Memory B cell (primary cell): Measurements from ENCODE around the gene CNDP2.

Experiments used
- ATAC-seq: fragments of 150-1000 bp; cut with Tn5 transposase; 2 replicates; pipeline ENCODE4 v1.10.0; 2021; ENCODE audit warnings: low read depth, mild to moderate bottlenecking, moderate library complexity
- DNase-seq, 2 donors: peaks; one replicate each; pipeline ENCODE4 v3.0.0; 2022; ENCODE audit warnings: low spot score in 2 of 2
- H3K27ac Mint-ChIP-seq: one replicate; pipeline ENCODE4 v1.8.0; 2022; ENCODE audit warnings: mild to moderate bottlenecking, moderate library complexity, mixed read lengths
- H3K27me3 Mint-ChIP-seq: one replicate; pipeline ENCODE4 v1.8.0; 2022; ENCODE audit warnings: mixed read lengths
- H3K36me3 Mint-ChIP-seq: one replicate; pipeline ENCODE4 v1.8.0; 2022; ENCODE audit warnings: mild to moderate bottlenecking, mixed read lengths
- H3K4me1 Mint-ChIP-seq: one replicate; pipeline ENCODE4 v1.8.0; 2022; ENCODE audit warnings: mixed read lengths
- H3K4me3 Mint-ChIP-seq: one replicate; pipeline ENCODE4 v1.8.0; 2022; ENCODE audit warnings: mild to moderate bottlenecking, moderate library complexity, mixed read lengths
- H3K9me3 Mint-ChIP-seq: one replicate; pipeline ENCODE4 v1.8.0; 2022; ENCODE audit warnings: mixed read lengths

The CNDP2 gene

GRCh38 chr18:74534981-74535649 is 39.0 kb downstream of the CNDP2 start:
- DNase-seq, result no peak
- Mint-ChIP-seq H3K4me1 (no peaks in the 10 kb centered on the region), H3K36me3 (no peaks in the 10 kb centered on the region), H3K27me3 (peaks cover 2% of the 10 kb centered on the region), H3K27ac (no peak overlapping the region), H3K4me3 (no peak overlapping the region), H3K9me3 (no peaks in the 10 kb centered on the region)
- no peak for ATAC-seq

GRCh38 chr18:74539289-74539688 is 43.1 kb downstream of the CNDP2 start:
- Mint-ChIP-seq H3K27ac (no peak overlapping the region), H3K36me3 (no peaks in the 10 kb centered on the region), H3K4me1 (no peaks in the 10 kb centered on the region), H3K9me3 (no peaks in the 10 kb centered on the region), H3K27me3 (peaks cover 6% of the 10 kb centered on the region), H3K4me3 (no peak overlapping the region)
- ATAC-seq, result no peak
- DNase-seq, result no peak

- Mint-ChIP-seq H3K27ac (no peak overlapping the region), H3K4me3 (no peak overlapping the region), H3K27me3 (peaks cover 8% of the 10 kb centered on the region), H3K9me3 (no peaks in the 10 kb centered on the region), H3K4me1 (no peaks in the 10 kb centered on the region), H3K36me3 (no peaks in the 10 kb centered on the region)
- DNase-seq (no peak), ATAC-seq (no peak)
Observed at GRCh38 chr18:74540652-74541421, 44.7 kb downstream of the CNDP2 start.

GRCh38 chr18:74541703-74542555 is 45.8 kb downstream of the CNDP2 start:
- H3K9me3 Mint-ChIP-seq, result no peaks in the 10 kb centered on the region
- H3K4me3 Mint-ChIP-seq, result no peak overlapping the region
- DNase-seq (no peak), ATAC-seq (no peak)
- H3K27me3 Mint-ChIP-seq, result peaks cover 7% of the 10 kb centered on the region
- H3K4me1 Mint-ChIP-seq, result no peaks in the 10 kb centered on the region
- no peaks in the 10 kb centered on the region for H3K36me3 Mint-ChIP-seq
- no peak overlapping the region for H3K27ac Mint-ChIP-seq

- Mint-ChIP-seq H3K36me3 (no peaks in the 10 kb centered on the region), H3K4me3 (no peak overlapping the region), H3K4me1 (no peaks in the 10 kb centered on the region), H3K27me3 (peaks cover 7% of the 10 kb centered on the region), H3K27ac (no peak overlapping the region), H3K9me3 (peaks cover 3% of the 10 kb centered on the region)
- DNase-seq, result no peak
- ATAC-seq, result no peak
Observed at GRCh38 chr18:74544898-74545297, 48.7 kb downstream of the CNDP2 start.

- peaks cover 3% of the 10 kb centered on the region for H3K9me3 Mint-ChIP-seq
- DNase-seq (no peak), ATAC-seq (no peak)
- H3K4me3 Mint-ChIP-seq, result no peak overlapping the region
- H3K27ac Mint-ChIP-seq, result no peak overlapping the region
- H3K4me1 Mint-ChIP-seq, result no peaks in the 10 kb centered on the region
- peaks cover 5% of the 10 kb centered on the region for H3K27me3 Mint-ChIP-seq
- no peaks in the 10 kb centered on the region for H3K36me3 Mint-ChIP-seq
Observed at GRCh38 chr18:74546007-74546406, 49.8 kb downstream of the CNDP2 start.

GRCh38 chr18:74546751-74547530 is 50.8 kb downstream of the CNDP2 start:
- ATAC-seq (no peak), DNase-seq (no peak)
- Mint-ChIP-seq H3K27me3 (peaks cover 7% of the 10 kb centered on the region), H3K27ac (no peak overlapping the region), H3K36me3 (no peaks in the 10 kb centered on the region), H3K4me1 (no peaks in the 10 kb centered on the region), H3K9me3 (peaks cover 3% of the 10 kb centered on the region), H3K4me3 (no peak overlapping the region)

GRCh38 chr18:74547860-74548259 is 51.7 kb downstream of the CNDP2 start:
- H3K9me3 Mint-ChIP-seq, result peaks cover 3% of the 10 kb centered on the region
- H3K27ac Mint-ChIP-seq, result no peak overlapping the region

GRCh38 chr18:74549591-74550104 is 53.5 kb downstream of the CNDP2 start:
- Mint-ChIP-seq H3K4me1 (no peaks in the 10 kb centered on the region), H3K4me3 (no peak overlapping the region), H3K9me3 (peaks cover 3% of the 10 kb centered on the region), H3K36me3 (no peaks in the 10 kb centered on the region), H3K27ac (no peak overlapping the region), H3K27me3 (peaks cover 7% of the 10 kb centered on the region)
- ATAC-seq (no peak), DNase-seq (no peak)

More at GRCh38 chr18:74547860-74548259, 51.7 kb downstream of the CNDP2 start:
- Mint-ChIP-seq H3K4me1 (no peaks in the 10 kb centered on the region), H3K4me3 (no peak overlapping the region), H3K27me3 (peaks cover 5% of the 10 kb centered on the region), H3K36me3 (no peaks in the 10 kb centered on the region)
- DNase-seq (no peak), ATAC-seq (no peak)

GRCh38 chr18:74550886-74551285 is 54.7 kb downstream of the CNDP2 start:
- H3K27ac Mint-ChIP-seq, result no peak overlapping the region

GRCh38 chr18:74551452-74551851 is 55.3 kb downstream of the CNDP2 start:
- DNase-seq, result no peak
- H3K4me3 Mint-ChIP-seq, result no peak overlapping the region
- no peak overlapping the region for H3K27ac Mint-ChIP-seq
- H3K36me3 Mint-ChIP-seq, result no peaks in the 10 kb centered on the region
- ATAC-seq, result no peak
- peaks cover 4% of the 10 kb centered on the region for H3K27me3 Mint-ChIP-seq
- no peaks in the 10 kb centered on the region for H3K4me1 Mint-ChIP-seq
- peaks cover 3% of the 10 kb centered on the region for H3K9me3 Mint-ChIP-seq

More at GRCh38 chr18:74550886-74551285, 54.7 kb downstream of the CNDP2 start:
- ATAC-seq (no peak), DNase-seq (no peak)
- Mint-ChIP-seq H3K36me3 (no peaks in the 10 kb centered on the region), H3K27me3 (peaks cover 4% of the 10 kb centered on the region), H3K4me3 (no peak overlapping the region), H3K9me3 (peaks cover 3% of the 10 kb centered on the region), H3K4me1 (no peaks in the 10 kb centered on the region)

- no peak overlapping the region for H3K27ac Mint-ChIP-seq
Observed at GRCh38 chr18:74551936-74552555, 55.9 kb downstream of the CNDP2 start.

GRCh38 chr18:74556126-74556525 is 60.0 kb downstream of the CNDP2 start:
- DNase-seq (no peak), ATAC-seq (no peak)
- H3K4me1 Mint-ChIP-seq, result no peaks in the 10 kb centered on the region
- no peaks in the 10 kb centered on the region for H3K9me3 Mint-ChIP-seq
- no peak overlapping the region for H3K27ac Mint-ChIP-seq
- no peak overlapping the region for H3K4me3 Mint-ChIP-seq
- H3K27me3 Mint-ChIP-seq, result peaks cover 14% of the 10 kb centered on the region
- H3K36me3 Mint-ChIP-seq, result no peaks in the 10 kb centered on the region

More at GRCh38 chr18:74551936-74552555, 55.9 kb downstream of the CNDP2 start:
- ATAC-seq (peak; percentile 100), DNase-seq (peak; percentile 68 to 72)
- no peak overlapping the region for H3K4me3 Mint-ChIP-seq
- no peaks in the 10 kb centered on the region for H3K4me1 Mint-ChIP-seq
- peaks cover 5% of the 10 kb centered on the region for H3K27me3 Mint-ChIP-seq
- peaks cover 3% of the 10 kb centered on the region for H3K9me3 Mint-ChIP-seq
- no peaks in the 10 kb centered on the region for H3K36me3 Mint-ChIP-seq
